NCI-H82 treated with DMSO at 0.1 percent for 48 hours (cell line): Measurements from ENCODE around the gene ARHGAP29.

Source experiments
- DNase-seq: peaks from one replicate; lab custom pipeline; 2025; ENCODE audit not compliant: unreplicated experiment; lab: John Stamatoyannopoulos, UW

Gene ARHGAP29

DNA sequence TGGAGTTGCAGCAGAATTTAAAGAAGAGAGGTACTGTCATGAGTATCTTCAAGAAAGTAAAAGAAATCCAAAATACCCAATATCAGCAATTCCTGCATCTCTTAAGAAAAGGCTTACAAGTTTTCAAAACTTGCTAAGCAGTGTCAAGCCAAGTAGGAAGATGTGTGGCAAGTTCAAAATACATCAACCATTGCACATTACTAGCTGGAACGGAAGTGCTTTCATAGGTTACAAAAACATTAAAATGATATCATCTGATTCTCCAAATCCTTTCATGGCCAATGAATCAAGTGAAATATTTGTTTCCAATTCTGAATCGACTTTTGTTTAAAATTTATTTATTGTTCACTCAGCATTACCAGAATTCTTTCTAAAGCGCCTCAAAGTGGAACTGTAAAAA lies 110.7 kb downstream of the ARHGAP29 start:
- DNase-seq: no peak

DNA sequence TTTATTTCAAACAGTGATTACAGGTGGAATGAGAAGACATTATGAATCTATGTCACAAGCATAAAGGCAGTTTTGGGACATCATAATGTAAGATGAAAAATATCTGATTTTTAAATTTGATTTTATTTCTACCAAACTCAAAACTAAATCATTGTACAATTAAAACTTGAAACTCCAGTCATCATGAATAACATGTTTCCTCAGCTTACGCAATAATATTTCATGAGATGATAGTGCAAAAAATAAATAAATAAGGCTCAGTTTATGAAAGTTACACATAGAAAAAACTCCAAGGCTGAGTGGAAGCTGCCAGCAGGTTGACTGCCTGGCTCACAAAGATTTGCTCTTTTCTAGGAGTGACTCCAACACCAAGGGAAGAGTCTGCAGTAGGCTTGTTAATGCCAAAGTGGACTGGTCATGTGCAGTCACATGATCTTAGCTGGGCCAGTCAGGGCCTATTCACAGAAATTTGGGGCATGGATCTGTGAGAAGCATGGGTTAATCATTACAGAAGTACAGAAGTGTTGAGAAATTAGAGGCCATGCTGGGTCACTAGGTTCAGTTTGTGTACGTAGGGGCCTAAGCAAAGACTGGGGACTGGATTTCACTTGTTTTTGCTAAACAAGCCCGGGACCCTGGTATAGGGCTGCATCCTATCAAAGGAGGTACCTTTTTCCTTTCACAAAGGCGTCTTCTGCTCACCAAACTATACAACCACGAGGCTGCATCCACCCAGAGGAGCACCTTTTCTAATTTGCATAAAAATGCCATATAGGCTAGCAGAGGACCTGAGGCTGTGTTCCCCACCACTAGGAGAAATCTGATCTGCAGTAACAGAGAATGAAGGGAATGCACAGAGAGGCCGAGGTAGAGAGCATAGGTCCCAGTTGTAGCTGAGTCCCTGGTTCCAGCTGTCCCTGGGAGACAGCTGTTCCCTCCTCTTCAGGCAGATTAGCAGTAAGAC lies 111.6 kb downstream of the ARHGAP29 start:
- DNase-seq: no peak

DNA sequence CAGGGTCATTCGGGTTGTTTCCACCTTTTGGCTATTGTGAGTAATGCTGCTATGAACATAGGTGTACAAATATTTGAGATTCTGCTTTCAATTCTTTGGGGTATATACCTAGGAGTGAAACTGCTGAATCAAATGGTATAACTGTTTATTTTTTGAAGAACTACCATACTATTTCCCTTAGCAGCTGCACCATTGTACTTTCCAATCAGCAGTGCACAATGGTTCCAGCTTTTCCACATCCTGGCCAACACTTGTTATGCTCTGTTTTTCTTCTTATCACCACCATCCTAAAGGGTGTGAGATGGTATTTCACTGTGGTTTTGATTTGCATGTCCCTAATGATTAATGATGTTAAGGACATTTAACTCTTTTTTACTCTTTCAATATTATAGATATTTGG lies 112.8 kb downstream of the ARHGAP29 start:
- DNase-seq: no peak

DNA sequence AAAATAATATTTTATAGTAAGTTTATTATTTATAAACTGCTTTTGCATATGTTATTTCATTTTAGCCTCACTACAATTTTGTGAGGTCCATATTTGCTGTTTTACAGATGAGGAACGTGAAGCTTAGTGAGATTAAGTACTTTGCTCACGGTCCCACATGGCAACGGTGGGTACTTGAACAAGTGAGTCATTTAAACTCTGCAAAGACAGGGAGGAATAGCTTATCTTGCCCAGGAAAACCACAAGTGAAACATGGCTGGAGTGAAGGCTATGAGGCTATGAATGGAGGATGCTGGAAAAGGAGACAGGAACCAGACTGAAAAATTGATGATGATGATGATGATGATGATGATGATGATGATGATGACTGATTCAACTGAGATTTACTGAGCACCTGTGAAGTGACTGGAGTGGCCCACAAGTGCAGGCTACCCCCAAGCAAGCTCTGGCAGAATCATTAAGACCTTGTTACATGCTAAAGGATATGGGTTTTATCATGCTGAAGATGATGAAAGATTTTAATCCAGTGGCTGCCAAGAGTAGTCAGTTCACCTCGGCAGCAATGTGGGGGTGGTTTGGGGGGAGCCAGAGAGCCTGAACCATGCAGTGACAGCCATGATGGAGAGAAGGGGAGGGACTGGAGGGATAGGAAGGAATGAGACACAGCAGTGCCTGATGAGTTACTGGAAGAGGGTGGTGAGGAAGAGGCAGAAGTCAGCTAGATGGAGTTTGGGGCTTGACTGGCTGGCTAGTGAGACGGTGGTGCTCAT lies 115.0 kb downstream of the ARHGAP29 start:
- no peak for DNase-seq
